Retinal pigment epithelial cell (primary cell): Measurements from ENCODE around the gene DLX4.

Source experiments
- DNase-seq: peaks from one replicate; pipeline ENCODE4 v3.0.0-alpha.2; 2010; ENCODE audit warnings: low read depth
- H3K4me3 ChIP-seq: 2 replicates; pipeline ENCODE4 v1.5.1; 2011; ENCODE audit warnings: mild to moderate bottlenecking, low read length, control low read depth, moderate library complexity
- CTCF ChIP-seq: conservative IDR thresholded peaks from 2 replicates; pipeline ENCODE4 v1.5.1; 2011; ENCODE audit warnings: low read depth, low read length, control low read depth, inconsistent platforms

The DLX4 gene

GRCh38 chr17:49964303-49964768 lies 4.7 kb upstream of the DLX4 start:
- no peak overlapping the region for H3K4me3 ChIP-seq
- DNase-seq = no peak
- no peak for TF ChIP-seq CTCF

GRCh38 chr17:49964769-49965523 lies 4.0 kb upstream of the DLX4 start:
- no peak for TF ChIP-seq CTCF
- no peak overlapping the region for H3K4me3 ChIP-seq
- no peak for DNase-seq

GRCh38 chr17:49965524-49965909 lies 3.5 kb upstream of the DLX4 start:
- no peak for TF ChIP-seq CTCF
- no peak for DNase-seq
- H3K4me3 ChIP-seq = no peak overlapping the region

- DNase-seq = no peak
- TF ChIP-seq CTCF = no peak
- H3K4me3 ChIP-seq = no peak overlapping the region
Measured at GRCh38 chr17:49966767-49967166, 2.2 kb upstream of the DLX4 start.

- TF ChIP-seq CTCF = no peak
- H3K4me3 ChIP-seq = no peak overlapping the region
- DNase-seq = no peak
Measured at GRCh38 chr17:49967205-49967604, 1.8 kb upstream of the DLX4 start.

- peak overlapping the region; percentile 37 for H3K4me3 ChIP-seq
Measured at GRCh38 chr17:49967621-49968404, 1.2 kb upstream of the DLX4 start.

More at GRCh38 chr17:49967621-49968404, 1.2 kb upstream of the DLX4 start:
- DNase-seq = no peak
- no peak for TF ChIP-seq CTCF
